K562 (cell line): Measurements from ENCODE around the gene AKT1. TPM values are rescaled to one million over a fixed set of nuclear protein-coding genes. Genes with fewer than 3 reads are reported as not detected.

Experiments
- ATAC-seq: fragments of 200-7000 bp; cut with Tn5 transposase; 3 replicates; pipeline ENCODE4 v1.9.1; 2020; ENCODE audit warnings: moderate library complexity
- BruUV-seq: library from RNA; stranded (reverse); fragments of 400-500 nt; replicated peaks from 2 replicates; lab custom pipeline; 2021; lab: Mats Ljungman, UMichigan
- CTCF ChIA-PET: fragments of 300-600 bp; formaldehyde crosslinking; extraction: SDS; loops from one replicate; lab custom pipeline; 2021; ENCODE audit warnings: low intra/inter-chr PET ratio; lab: Yijun Ruan, JAX
- POLR2A ChIA-PET: fragments of 300-600, 350-650 bp; sonication (Branson Sonifier 250); formaldehyde crosslinking; extraction: SDS; loops from one replicate; lab custom pipeline; 2021; ENCODE audit warnings: antibody characterized with exemption, inconsistent platforms; lab: Yijun Ruan, JAX
- DNase-seq, 4 experiments: peaks; one replicate each; pipeline versions ENCODE4 v3.0.0 to v3.0.0-alpha.2; 2011 to 2018; ENCODE audit warnings: low spot score in 3 of 4, mixed read lengths in 3 of 4; ENCODE audit errors: extremely low read depth in 1 of 4
- FAIRE-seq: peaks from 2 replicates; lab custom pipeline; 2011; peaks lifted over from hg19 to GRCh38; lab: Jason Lieb, UNC
- H2AFZ ChIP-seq: 2 replicates; pipeline ENCODE4 v1.6.0; 2011; ENCODE audit warnings: low read depth, low read length, control low read depth, inconsistent platforms
- H3K27ac ChIP-seq: fragments of 200-600 bp; 3 replicates; pipeline ENCODE4 v1.8.0; 2011; ENCODE audit warnings: low read depth, mild to moderate bottlenecking, control low read depth, inconsistent platforms, low read length, moderate library complexity, mixed read lengths; ENCODE audit errors: extremely low read depth
- H3K27me3 ChIP-seq, 2 experiments: fragments of 300-600 bp in 1 of 2; 2 replicates in 1 of 2; 3 replicates in 1 of 2; pipeline versions ENCODE4 v1.6.0 to v1.8.0; 2011; ENCODE audit warnings: inconsistent platforms in 2 of 2, low read length in 2 of 2, mild to moderate bottlenecking in 1 of 2, mixed read lengths in 1 of 2, moderate library complexity in 1 of 2; ENCODE audit not compliant: control insufficient read depth in 2 of 2, insufficient read depth in 2 of 2
- H3K36me3 ChIP-seq: fragments of 300-600 bp; 3 replicates; pipeline ENCODE4 v1.8.0; 2011; ENCODE audit warnings: mild to moderate bottlenecking, low read length, inconsistent platforms; ENCODE audit not compliant: control insufficient read depth, insufficient read depth
- H3K4me1 ChIP-seq, 2 experiments: fragments of 200-600 bp in 1 of 2; replicated peaks in 1 of 2; 2 replicates in 1 of 2; 3 replicates in 1 of 2; pipeline versions ENCODE4 v1.5.1 to v1.8.0; 2011; ENCODE audit warnings: inconsistent platforms in 2 of 2, low read length in 2 of 2, mild to moderate bottlenecking in 1 of 2, mixed read lengths in 1 of 2, moderate library complexity in 1 of 2; ENCODE audit not compliant: control insufficient read depth in 2 of 2, insufficient read depth in 2 of 2
- H3K4me2 ChIP-seq: 2 replicates; pipeline ENCODE4 v1.6.1; 2011; ENCODE audit warnings: low read length, control low read depth, inconsistent platforms, mixed read lengths; ENCODE audit not compliant: insufficient read depth
- H3K4me3 ChIP-seq: fragments of 200-600 bp; sonication (generic), shearing (Covaris generic); 2 replicates; pipeline ENCODE4 v1.5.1; 2016; ENCODE audit warnings: control low read depth, inconsistent platforms
- H3K79me2 ChIP-seq: fragments of 200-600 bp; 3 replicates; pipeline ENCODE4 v1.8.0; 2011; ENCODE audit warnings: low read length, inconsistent platforms; ENCODE audit not compliant: control insufficient read depth, insufficient read depth
- H3K9ac ChIP-seq, 2 experiments: 2 replicates each; pipeline versions ENCODE4 v1.6.0 to v1.6.1; 2011; ENCODE audit warnings: low read depth in 2 of 2, low read length in 2 of 2, control low read depth in 1 of 2, inconsistent platforms in 1 of 2, mild to moderate bottlenecking in 1 of 2, mixed read lengths in 1 of 2; ENCODE audit not compliant: insufficient read depth in 1 of 2
- H3K9me1 ChIP-seq: one replicate; pipeline ENCODE4 v1.6.0; 2011; ENCODE audit warnings: inconsistent platforms, mild to moderate bottlenecking, low read length, moderate library complexity; ENCODE audit not compliant: control insufficient read depth, insufficient read depth
- H3K9me3 ChIP-seq: replicated peaks from 2 replicates; pipeline ENCODE4 v1.5.1; 2011; ENCODE audit warnings: low read depth, low read length, inconsistent platforms; ENCODE audit not compliant: control insufficient read depth, insufficient read depth
- H4K20me1 ChIP-seq: replicated peaks from 2 replicates; pipeline ENCODE4 v1.6.1; 2011; ENCODE audit warnings: low read length, inconsistent platforms, mixed read lengths; ENCODE audit not compliant: control insufficient read depth, insufficient read depth
- CCAR2 ChIP-seq: fragments of 200-400 bp; formaldehyde crosslinking; IDR thresholded peaks from 2 replicates; pipeline ENCODE4 v1.6.1; 2017; ENCODE audit warnings: mild to moderate bottlenecking, low read depth, low read length
- DNMT1 ChIP-seq: fragments of 450-650 bp; IDR thresholded peaks from 2 replicates; pipeline ENCODE4 v1.6.1; 2016; ENCODE audit warnings: antibody characterized with exemption, mild to moderate bottlenecking
- RAD21 ChIP-seq, 2 experiments: fragments of 250-450 bp in 1 of 2; fragments of 450-650 bp in 1 of 2; sonication (Bioruptor Pico) in 1 of 2; formaldehyde crosslinking in 1 of 2; IDR thresholded peaks in 1 of 2; conservative IDR thresholded peaks in 1 of 2; 2 replicates each; pipeline versions ENCODE4 v1.4.0 to v1.8.0; 2020 to 2022; ENCODE audit warnings: mild to moderate bottlenecking in 2 of 2, moderate library complexity in 1 of 2
- ZNF134 ChIP-seq: fragments of 250-450 bp; sonication (Bioruptor Pico); conservative IDR thresholded peaks from 2 replicates; pipeline ENCODE4 v1.4.0; 2020
- ZNF175 ChIP-seq: fragments of 200-800 bp; sonication (Bioruptor generic); IDR thresholded peaks from 2 replicates; pipeline ENCODE4 v1.6.1; 2016; ENCODE audit warnings: low read depth, mild to moderate bottlenecking, missing genetic modification characterization, missing compliant biosample characterization
- WGBS: fragments of 100-300 bp; shearing (Covaris generic); methylation state at CpG from one replicate; pipeline ENCODE4 v1.1.6; 2016; ENCODE audit warnings: low coverage, mixed read lengths; ENCODE audit not compliant: insufficient coverage; ENCODE audit errors: missing lambda C conversion rate; 5-methylcytosine and 5-hydroxymethylcytosine counted together
- in situ Hi-C: fragments of 300-500 bp; cut with MboI; formaldehyde crosslinking; loops from 4 replicates; pipeline ENCODE4 v1.15.0; 2018; ENCODE audit warnings: inconsistent platforms, mixed read lengths
- intact Hi-C: fragments of 100-400 bp; cut with micrococcal nuclease; formaldehyde crosslinking; loops from 2 replicates; pipeline ENCODE4 v1.14.2; 2022
- polyA plus RNA-seq, 8 experiments: library from polyadenylated mRNA; depleted of rRNA in 4 of 8; stranded (reverse) in 5 of 8; unstranded in 3 of 8; fragments of >200 nt; fragmentation: Nextera tagmentation in 2 of 8; fragmentation: Illumina TruSeq in 1 of 8; extraction: Ambion mirVana in 2 of 8; extraction: Trizol in 1 of 8; gene quantifications; 2 replicates each; pipeline versions ENCODE4 v1.2.1 to v1.2.3, GENCODE V29; 2011 to 2014; ENCODE audit warnings: inconsistent platforms in 1 of 8, missing spikeins in 1 of 8
- total RNA-seq, 7 experiments: library from RNA; depleted of rRNA in 6 of 7; stranded (reverse); fragments of >200 nt in 6 of 7; fragmentation: Illumina TruSeq in 2 of 7; extraction: Trizol in 2 of 7; gene quantifications; 2 replicates each; pipeline versions ENCODE4 v1.2.1 to v1.2.3, GENCODE V29; 2011 to 2021; ENCODE audit warnings: low replicate concordance in 1 of 7
- TF ChIP-seq, protein P1 (sequence below): fragments of 450-650 bp; formaldehyde crosslinking; IDR thresholded peaks from 2 replicates; pipeline ENCODE4 v1.4.0; 2020; ENCODE audit warnings: mild to moderate bottlenecking, moderate library complexity
- TF ChIP-seq, protein P2 (sequence below), 3 experiments: IDR thresholded peaks in 2 of 3; conservative IDR thresholded peaks in 1 of 3; 2 replicates each; pipeline ENCODE4 v1.5.1; 2011 to 2012; ENCODE audit warnings: low read length in 3 of 3, mild to moderate bottlenecking in 3 of 3, control low read depth in 2 of 3, improper control_type of control experiment in 1 of 3, inconsistent platforms in 1 of 3, low read depth in 1 of 3, mixed read lengths in 1 of 3, moderate library complexity in 1 of 3; ENCODE audit not compliant: insufficient read depth in 2 of 3
- TF ChIP-seq, protein P3 (sequence below): sonication (generic); formaldehyde crosslinking; IDR thresholded peaks from 2 replicates; pipeline ENCODE4 v1.8.1; 2023; ENCODE audit warnings: mild to moderate bottlenecking, missing genetic modification reagents

Gene AKT1
- total and polyA plus RNA-seq, 9 of the 15 experiments (the other 6 are each of a cell fraction or from before 2014, with no cell fraction given) = 0.49 to 132 (median 75.1) TPM

DNA sequence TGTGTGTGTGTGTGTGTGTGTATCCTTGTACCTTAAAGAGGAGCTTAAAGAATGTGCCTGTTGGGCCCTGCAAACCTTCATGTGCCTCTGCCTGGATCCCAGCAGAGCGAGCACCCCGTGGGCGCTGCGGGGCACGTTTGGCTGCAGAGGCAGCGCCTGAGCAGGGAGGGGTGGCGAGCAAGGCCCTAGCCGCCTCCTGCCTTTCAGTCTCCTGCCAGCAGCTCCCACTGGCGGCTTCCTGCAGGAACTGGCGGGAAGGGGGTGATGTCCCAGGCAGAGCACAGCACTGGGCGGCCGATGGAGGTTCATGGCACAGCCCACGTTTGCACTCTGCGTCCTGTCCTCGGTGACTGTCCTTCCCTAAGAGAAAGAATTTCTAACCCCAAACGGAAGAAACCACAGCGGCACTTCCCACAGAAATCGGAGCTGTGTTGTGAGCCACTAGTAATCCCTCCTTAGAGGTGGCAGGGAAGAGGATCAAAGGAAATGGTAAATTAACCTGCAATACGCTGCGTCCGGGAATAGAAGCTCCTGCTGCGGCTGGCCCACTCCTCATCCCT, 25.2 kb upstream of the AKT1 start:
- H3K9ac ChIP-seq = no peak overlapping the region
- BruUV-seq = no TSS peak
- H3K79me2 ChIP-seq = peaks cover 20% of the 10 kb centered on the region
- no peak overlapping the region for H3K4me3 ChIP-seq
- no peak overlapping the region for H2AFZ ChIP-seq
- ChIA-PET POLR2A (interaction anchor here (0.6 kb wide), 1 partner anchor 19 kb away, joined by 4 read pairs; no protein-coding TSS in a partner anchor), CTCF (no interaction called here)
- in situ Hi-C loops = loop anchor here (5.0 kb wide), 1 partner anchor 53 kb away; no protein-coding TSS in a partner anchor
- 72% methylated on average over 10 of the region's 22 CpGs for WGBS
- intact Hi-C loops = no loop called here
- DNase-seq (peak in 2 of 4 experiments; percentile 18), ATAC-seq (0 out of 3 replicates have a peak, but pooled peaks have one; percentile 6), FAIRE-seq (no peak)
- H3K9me1 ChIP-seq = no peaks in the 10 kb centered on the region
- no peaks in the 10 kb centered on the region for H3K9me3 ChIP-seq
- H4K20me1 ChIP-seq = no peaks in the 10 kb centered on the region
- peaks cover 8% of the 10 kb centered on the region; the same call in 1 of the 3 replicates for H3K36me3 ChIP-seq
- H3K4me1 ChIP-seq = peaks cover 2 to 35% of the 10 kb centered on the region in 2 experiments; a peak in 3 of 5 replicates
- H3K4me2 ChIP-seq = no peak overlapping the region
- TF ChIP-seq DNMT1 (no peak), CCAR2 (no peak), ZNF134 (no peak), RAD21 (CRISPR knock-in tag; conservative IDR thresholded peaks at IDR 0.05 in 1 of 2, IDR thresholded peaks at IDR 0.05 in 1 of 2) (peak in 1 of 2 experiments; percentile 28; a peak in 1 of 4 replicates), ZNF175 (CRISPR knock-in tag) (no peak)
- TF ChIP-seq, protein P1, sequence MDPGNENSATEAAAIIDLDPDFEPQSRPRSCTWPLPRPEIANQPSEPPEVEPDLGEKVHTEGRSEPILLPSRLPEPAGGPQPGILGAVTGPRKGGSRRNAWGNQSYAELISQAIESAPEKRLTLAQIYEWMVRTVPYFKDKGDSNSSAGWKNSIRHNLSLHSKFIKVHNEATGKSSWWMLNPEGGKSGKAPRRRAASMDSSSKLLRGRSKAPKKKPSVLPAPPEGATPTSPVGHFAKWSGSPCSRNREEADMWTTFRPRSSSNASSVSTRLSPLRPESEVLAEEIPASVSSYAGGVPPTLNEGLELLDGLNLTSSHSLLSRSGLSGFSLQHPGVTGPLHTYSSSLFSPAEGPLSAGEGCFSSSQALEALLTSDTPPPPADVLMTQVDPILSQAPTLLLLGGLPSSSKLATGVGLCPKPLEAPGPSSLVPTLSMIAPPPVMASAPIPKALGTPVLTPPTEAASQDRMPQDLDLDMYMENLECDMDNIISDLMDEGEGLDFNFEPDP (CRISPR knock-in tag) = no peak
- TF ChIP-seq, protein P2, sequence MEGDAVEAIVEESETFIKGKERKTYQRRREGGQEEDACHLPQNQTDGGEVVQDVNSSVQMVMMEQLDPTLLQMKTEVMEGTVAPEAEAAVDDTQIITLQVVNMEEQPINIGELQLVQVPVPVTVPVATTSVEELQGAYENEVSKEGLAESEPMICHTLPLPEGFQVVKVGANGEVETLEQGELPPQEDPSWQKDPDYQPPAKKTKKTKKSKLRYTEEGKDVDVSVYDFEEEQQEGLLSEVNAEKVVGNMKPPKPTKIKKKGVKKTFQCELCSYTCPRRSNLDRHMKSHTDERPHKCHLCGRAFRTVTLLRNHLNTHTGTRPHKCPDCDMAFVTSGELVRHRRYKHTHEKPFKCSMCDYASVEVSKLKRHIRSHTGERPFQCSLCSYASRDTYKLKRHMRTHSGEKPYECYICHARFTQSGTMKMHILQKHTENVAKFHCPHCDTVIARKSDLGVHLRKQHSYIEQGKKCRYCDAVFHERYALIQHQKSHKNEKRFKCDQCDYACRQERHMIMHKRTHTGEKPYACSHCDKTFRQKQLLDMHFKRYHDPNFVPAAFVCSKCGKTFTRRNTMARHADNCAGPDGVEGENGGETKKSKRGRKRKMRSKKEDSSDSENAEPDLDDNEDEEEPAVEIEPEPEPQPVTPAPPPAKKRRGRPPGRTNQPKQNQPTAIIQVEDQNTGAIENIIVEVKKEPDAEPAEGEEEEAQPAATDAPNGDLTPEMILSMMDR (IDR thresholded peaks at IDR 0.05 in 2 of 3, conservative IDR thresholded peaks at IDR 0.05 in 1 of 3; ENCODE audit: insufficient read depth in 2 of 3, low read depth in 1 of 3, low read length in 3 of 3) = peak in 2 of 3 experiments; percentile 42 to 48; a peak in 3 of 6 replicates
- TF ChIP-seq, protein P3, sequence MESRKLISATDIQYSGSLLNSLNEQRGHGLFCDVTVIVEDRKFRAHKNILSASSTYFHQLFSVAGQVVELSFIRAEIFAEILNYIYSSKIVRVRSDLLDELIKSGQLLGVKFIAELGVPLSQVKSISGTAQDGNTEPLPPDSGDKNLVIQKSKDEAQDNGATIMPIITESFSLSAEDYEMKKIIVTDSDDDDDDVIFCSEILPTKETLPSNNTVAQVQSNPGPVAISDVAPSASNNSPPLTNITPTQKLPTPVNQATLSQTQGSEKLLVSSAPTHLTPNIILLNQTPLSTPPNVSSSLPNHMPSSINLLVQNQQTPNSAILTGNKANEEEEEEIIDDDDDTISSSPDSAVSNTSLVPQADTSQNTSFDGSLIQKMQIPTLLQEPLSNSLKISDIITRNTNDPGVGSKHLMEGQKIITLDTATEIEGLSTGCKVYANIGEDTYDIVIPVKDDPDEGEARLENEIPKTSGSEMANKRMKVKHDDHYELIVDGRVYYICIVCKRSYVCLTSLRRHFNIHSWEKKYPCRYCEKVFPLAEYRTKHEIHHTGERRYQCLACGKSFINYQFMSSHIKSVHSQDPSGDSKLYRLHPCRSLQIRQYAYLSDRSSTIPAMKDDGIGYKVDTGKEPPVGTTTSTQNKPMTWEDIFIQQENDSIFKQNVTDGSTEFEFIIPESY (CRISPR knock-in tag) = peak; percentile 96
- no peaks in the 10 kb centered on the region for H3K27me3 ChIP-seq
- no peak overlapping the region for H3K27ac ChIP-seq
